OCI-LY3 (cell line): ENCODE results near the gene CASZ1.

Source experiments
- H2AFZ ChIP-seq: fragments of 200-600, 300-600 bp; shearing (Covaris generic); 2 replicates; pipeline ENCODE4 v1.6.0; 2014; ENCODE audit warnings: antibody characterized with exemption, low read depth, low read length
- H3K27ac ChIP-seq: fragments of 200-600, 300-600 bp; sonication (generic); 2 replicates; pipeline ENCODE4 v1.5.1; 2014; ENCODE audit warnings: mild to moderate bottlenecking, low read length, moderate library complexity, mixed read lengths
- H3K27me3 ChIP-seq: fragments of 200-600, 300-600 bp; sonication (generic); 2 replicates; pipeline ENCODE4 v1.6.1; 2014; ENCODE audit warnings: low read depth, low read length, mixed read lengths
- H3K36me3 ChIP-seq: fragments of 200-600, 300-600 bp; sonication (generic); replicated peaks from 2 replicates; pipeline ENCODE3; 2014; ENCODE audit warnings: low read depth, low read length, mixed read lengths
- H3K4me1 ChIP-seq: fragments of 300-600, 200-600 bp; sonication (generic); 2 replicates; pipeline ENCODE4 v1.6.1; 2014; ENCODE audit warnings: low read length, mixed read lengths
- H3K4me2 ChIP-seq: fragments of 200-600, 300-600 bp; sonication (generic); 2 replicates; pipeline ENCODE4 v1.6.1; 2014; ENCODE audit warnings: low read length, mixed read lengths
- H3K4me3 ChIP-seq: fragments of 300-600, 200-600 bp; sonication (generic); 2 replicates; pipeline ENCODE4 v1.5.1; 2014; ENCODE audit warnings: antibody characterized with exemption, mild to moderate bottlenecking, low read length, moderate library complexity
- H3K79me2 ChIP-seq: fragments of 300-600, 200-600 bp; shearing (Covaris generic); 2 replicates; pipeline ENCODE4 v1.6.1; 2014; ENCODE audit warnings: mild to moderate bottlenecking, low read length, mixed read lengths
- H3K9ac ChIP-seq: fragments of 300-600, 200-600 bp; shearing (Covaris generic); 2 replicates; pipeline ENCODE4 v1.6.0; 2014; ENCODE audit warnings: mild to moderate bottlenecking, low read length, moderate library complexity
- H3K9me3 ChIP-seq: fragments of 200-600, 300-600 bp; shearing (Covaris generic); 2 replicates; pipeline ENCODE4 v1.6.1; 2014; ENCODE audit warnings: low read length, mixed read lengths; ENCODE audit not compliant: insufficient read depth
- H4K20me1 ChIP-seq: fragments of 200-600, 300-600 bp; sonication (generic); 2 replicates; pipeline ENCODE4 v1.6.1; 2016; ENCODE audit warnings: low read length, mixed read lengths; ENCODE audit not compliant: insufficient read depth
- CTCF ChIP-seq: fragments of 200-600, 300-600 bp; sonication (generic); IDR thresholded peaks from 2 replicates; pipeline ENCODE4 v1.5.1; 2014; ENCODE audit warnings: antibody characterized with exemption, low read length, low read depth
- EZH2phosphoT487 ChIP-seq: fragments of 200-600 bp; shearing (Covaris generic); IDR thresholded peaks from 2 replicates; pipeline ENCODE4 v1.6.1; 2018; ENCODE audit warnings: antibody characterized with exemption, mixed run types, low read depth

The CASZ1 gene

GRCh38 chr1:10659218-10659617, 137.2 kb downstream of the CASZ1 start:
- TF ChIP-seq CTCF (no peak), EZH2phosphoT487 (no peak)
- Histone ChIP-seq H3K27me3 (no peaks in the 10 kb centered on the region), H3K9me3 (no peaks in the 10 kb centered on the region), H4K20me1 (no peaks in the 10 kb centered on the region), H3K4me1 (no peaks in the 10 kb centered on the region), H3K4me3 (no peak overlapping the region), H3K79me2 (no peaks in the 10 kb centered on the region), H3K4me2 (no peak overlapping the region), H3K36me3 (no peaks in the 10 kb centered on the region), H2AFZ (no peak overlapping the region), H3K27ac (no peak overlapping the region), H3K9ac (no peak overlapping the region)

- Histone ChIP-seq H3K27ac (no peak overlapping the region), H3K79me2 (no peaks in the 10 kb centered on the region), H3K4me2 (no peak overlapping the region), H3K9me3 (no peaks in the 10 kb centered on the region), H3K4me1 (no peaks in the 10 kb centered on the region), H2AFZ (no peak overlapping the region), H3K9ac (no peak overlapping the region), H3K27me3 (no peaks in the 10 kb centered on the region), H4K20me1 (no peaks in the 10 kb centered on the region), H3K4me3 (no peak overlapping the region), H3K36me3 (no peaks in the 10 kb centered on the region)
- no peak for TF ChIP-seq CTCF
- no peak for TF ChIP-seq EZH2phosphoT487
These were observed 137.9 kb downstream of the CASZ1 start for GRCh38 chr1:10658396-10659066.

- H3K4me1 ChIP-seq: no peaks in the 10 kb centered on the region
- H2AFZ ChIP-seq: no peak overlapping the region
- H3K4me3 ChIP-seq: no peak overlapping the region
- H3K79me2 ChIP-seq: no peaks in the 10 kb centered on the region
- no peaks in the 10 kb centered on the region for H3K27me3 ChIP-seq
- no peak overlapping the region for H3K4me2 ChIP-seq
- H3K9ac ChIP-seq: no peak overlapping the region
- H3K27ac ChIP-seq: no peak overlapping the region
- no peak for TF ChIP-seq EZH2phosphoT487
- TF ChIP-seq CTCF: no peak
- no peaks in the 10 kb centered on the region for H3K9me3 ChIP-seq
- no peaks in the 10 kb centered on the region for H4K20me1 ChIP-seq
- no peaks in the 10 kb centered on the region for H3K36me3 ChIP-seq
These were observed 139.2 kb downstream of the CASZ1 start for GRCh38 chr1:10657088-10657847.

- no peak for TF ChIP-seq EZH2phosphoT487
- TF ChIP-seq CTCF: no peak
- Histone ChIP-seq H3K79me2 (no peaks in the 10 kb centered on the region), H3K9ac (no peak overlapping the region), H3K4me1 (no peaks in the 10 kb centered on the region), H3K4me2 (no peak overlapping the region), H3K27me3 (no peaks in the 10 kb centered on the region), H3K27ac (no peak overlapping the region), H2AFZ (no peak overlapping the region), H4K20me1 (no peaks in the 10 kb centered on the region), H3K36me3 (no peaks in the 10 kb centered on the region), H3K4me3 (no peak overlapping the region), H3K9me3 (no peaks in the 10 kb centered on the region)
These were observed 140.0 kb downstream of the CASZ1 start for GRCh38 chr1:10656431-10656830.
